GM12878 (cell line): ENCODE data around the gene LYL1. TPM values are rescaled to one million over a fixed set of nuclear protein-coding genes. Genes with fewer than 3 reads are reported as not detected.

Source experiments
- ATAC-seq: fragments of 200-7000 bp; cut with Tn5 transposase; 3 replicates; pipeline ENCODE4 v1.9.1; 2020; ENCODE audit warnings: mild to moderate bottlenecking, moderate library complexity
- BruUV-seq: library from RNA; stranded (reverse); fragments of 400-500 nt; replicated peaks from 2 replicates; lab custom pipeline; 2021; lab: Mats Ljungman, UMichigan
- CTCF ChIA-PET: fragments of 300-600 bp; sonication (Branson Sonifier 250); formaldehyde crosslinking; extraction: SDS; loops from one replicate; lab custom pipeline; 2021; ENCODE audit warnings: inconsistent platforms; lab: Yijun Ruan, JAX
- POLR2A ChIA-PET: fragments of 350-600 bp; formaldehyde crosslinking; extraction: SDS; loops from one replicate; lab custom pipeline; 2021; ENCODE audit warnings: inconsistent platforms; lab: Charles Lee
- RAD21 ChIA-PET: fragments of 300-600 bp; sonication (Branson Sonifier 250); formaldehyde crosslinking; loops from one replicate; lab custom pipeline; 2023; ENCODE audit warnings: antibody characterized with exemption; ENCODE audit not compliant: unreplicated experiment; lab: Charles Lee
- SMC1A ChIA-PET: fragments of 300-600 bp; sonication (Branson Sonifier 250); formaldehyde crosslinking; loops from one replicate; lab custom pipeline; 2023; ENCODE audit not compliant: unreplicated experiment, uncharacterized antibody; lab: Charles Lee
- DNase-seq: peaks from one replicate; pipeline ENCODE4 v3.0.0-alpha.2; 2011; ENCODE audit warnings: low read depth, low spot score
- FAIRE-seq: peaks from 3 replicates; lab custom pipeline; 2011; peaks lifted over from hg19 to GRCh38; lab: Jason Lieb, UNC
- H2AFZ ChIP-seq: 2 replicates; pipeline ENCODE4 v1.6.0; 2011; ENCODE audit warnings: low read depth, low read length, control low read depth; ENCODE audit not compliant: control insufficient read depth
- H3K27ac ChIP-seq: 2 replicates; pipeline ENCODE4 v1.5.1; 2011; ENCODE audit warnings: control low read depth; ENCODE audit not compliant: control insufficient read depth, insufficient read depth
- H3K27me3 ChIP-seq, 2 experiments: replicated peaks in 1 of 2; 2 replicates each; pipeline versions ENCODE4 v1.6.0 to v1.6.1; 2011; ENCODE audit warnings: low read length in 1 of 2; ENCODE audit not compliant: control insufficient read depth in 2 of 2, insufficient read depth in 2 of 2
- H3K36me3 ChIP-seq, 2 experiments: 2 replicates each; pipeline ENCODE4 v1.5.1; 2011; ENCODE audit warnings: low read length in 1 of 2; ENCODE audit not compliant: control insufficient read depth in 2 of 2, insufficient read depth in 2 of 2
- H3K4me1 ChIP-seq: 2 replicates; pipeline ENCODE4 v1.6.1; 2011; ENCODE audit warnings: mild to moderate bottlenecking, low read length, moderate library complexity, mixed read lengths; ENCODE audit not compliant: control insufficient read depth, insufficient read depth
- H3K4me2 ChIP-seq: 2 replicates; pipeline ENCODE4 v1.6.0; 2011; ENCODE audit warnings: control low read depth; ENCODE audit not compliant: control insufficient read depth, insufficient read depth
- H3K4me3 ChIP-seq: fragments of 200-600 bp; sonication (generic); 2 replicates; pipeline ENCODE4 v1.5.1; 2016
- H3K79me2 ChIP-seq: 2 replicates; pipeline ENCODE4 v1.6.0; 2011; ENCODE audit warnings: low read length; ENCODE audit not compliant: control insufficient read depth, insufficient read depth
- H3K9ac ChIP-seq: 2 replicates; pipeline ENCODE4 v1.8.0; 2011; ENCODE audit warnings: low read length, control low read depth, mixed read lengths; ENCODE audit not compliant: control insufficient read depth, insufficient read depth
- H3K9me3 ChIP-seq: replicated peaks from 3 replicates; pipeline ENCODE4 v1.5.1; 2011; ENCODE audit warnings: mild to moderate bottlenecking, low read length; ENCODE audit not compliant: control insufficient read depth, insufficient read depth
- H4K20me1 ChIP-seq: 2 replicates; pipeline ENCODE4 v1.6.0; 2011; ENCODE audit not compliant: control insufficient read depth, insufficient read depth
- ATF7 ChIP-seq: fragments of 450-650 bp; IDR thresholded peaks from 2 replicates; pipeline ENCODE4 v1.6.1; 2016; ENCODE audit warnings: low read depth, mild to moderate bottlenecking
- CHD4 ChIP-seq: fragments of 200-600 bp; sonication (generic); IDR thresholded peaks from 2 replicates; pipeline ENCODE4 v1.6.1; 2016; ENCODE audit warnings: mild to moderate bottlenecking
- E4F1 ChIP-seq: fragments of 450-650 bp; IDR thresholded peaks from 2 replicates; pipeline ENCODE4 v1.6.1; 2018; ENCODE audit warnings: borderline replicate concordance, mild to moderate bottlenecking; ENCODE audit not compliant: partially characterized antibody
- ESRRA ChIP-seq: IDR thresholded peaks from 2 replicates; pipeline ENCODE4 v1.6.1; 2012; ENCODE audit warnings: mild to moderate bottlenecking, low read length, improper control_type of control experiment
- FOXM1 ChIP-seq: IDR thresholded peaks from 2 replicates; pipeline ENCODE4 v1.6.1; 2012; ENCODE audit warnings: low read depth, mild to moderate bottlenecking, inconsistent platforms, low read length, moderate library complexity
- JUND ChIP-seq: IDR thresholded peaks from 2 replicates; pipeline ENCODE4 v1.6.1; 2012; ENCODE audit warnings: low read depth, mild to moderate bottlenecking, low read length, improper control_type of control experiment, moderate library complexity
- LARP7 ChIP-seq: fragments of 450-650 bp; IDR thresholded peaks from 2 replicates; pipeline ENCODE4 v1.6.1; 2017; ENCODE audit warnings: mild to moderate bottlenecking
- POU2F2 ChIP-seq: IDR thresholded peaks from 3 replicates; pipeline ENCODE4 v1.6.1; 2011; ENCODE audit warnings: low read depth, mild to moderate bottlenecking, low read length, borderline replicate concordance
- RELB ChIP-seq: fragments of 450-650 bp; IDR thresholded peaks from 2 replicates; pipeline ENCODE4 v1.6.1; 2017; ENCODE audit warnings: low read depth, mild to moderate bottlenecking, moderate library complexity
- SIX5 ChIP-seq: IDR thresholded peaks from 2 replicates; pipeline ENCODE4 v1.6.1; 2011; ENCODE audit warnings: mild to moderate bottlenecking, low read depth, low read length, moderate library complexity; ENCODE audit not compliant: severe bottlenecking
- SREBF1 ChIP-seq: IDR thresholded peaks from 2 replicates; pipeline ENCODE4 v1.6.1; 2012; ENCODE audit warnings: mild to moderate bottlenecking, low read length
- SUZ12 ChIP-seq: fragments of 200-600 bp; sonication (generic); IDR thresholded peaks from one replicate; pipeline ENCODE4 v1.6.1; 2018; ENCODE audit warnings: antibody characterized with exemption, mild to moderate bottlenecking; ENCODE audit not compliant: unreplicated experiment
- WRNIP1 ChIP-seq: IDR thresholded peaks from 2 replicates; pipeline ENCODE4 v1.6.1; 2011; ENCODE audit warnings: low read depth, low read length, improper control_type of control experiment, borderline replicate concordance
- YY1 ChIP-seq: IDR thresholded peaks from 2 replicates; pipeline ENCODE4 v1.6.1; 2011; ENCODE audit warnings: low read depth, mild to moderate bottlenecking, low read length
- ZNF24 ChIP-seq: fragments of 450-650 bp; IDR thresholded peaks from 2 replicates; pipeline ENCODE4 v1.6.1; 2017; ENCODE audit warnings: antibody characterized with exemption, mild to moderate bottlenecking
- WGBS: methylation state at CpG from one replicate; pipeline ENCODE4 v1.1.6; 2016; ENCODE audit warnings: low lambda C conversion rate; ENCODE audit not compliant: insufficient replicate concordance, insufficient coverage; ENCODE audit errors: missing lambda C conversion rate; 5-methylcytosine and 5-hydroxymethylcytosine counted together
- in situ Hi-C: fragments of 300-500 bp; cut with MboI; formaldehyde crosslinking; loops from 9 replicates; pipeline ENCODE4 v1.14.3; 2018; ENCODE audit warnings: mixed read lengths
- intact Hi-C: fragments of 100-400 bp; cut with micrococcal nuclease; formaldehyde crosslinking; loops from one replicate; pipeline ENCODE4 v1.14.2; 2022; ENCODE audit not compliant: unreplicated experiment
- polyA plus RNA-seq, 11 experiments: library from polyadenylated mRNA; depleted of rRNA in 4 of 11; unstranded in 6 of 11; stranded (reverse) in 5 of 11; fragments of >200 nt; fragmentation: Nextera tagmentation in 4 of 11; fragmentation: Illumina TruSeq in 1 of 11; extraction: Ambion mirVana in 4 of 11; extraction: Trizol in 1 of 11; gene quantifications; 1 replicate in 1 of 11; 2 replicates in 10 of 11; pipeline versions ENCODE4 v1.2.1 to v1.2.3, GENCODE V29; 2011 to 2016; ENCODE audit warnings: inconsistent platforms in 2 of 11, missing spikeins in 2 of 11, low read depth in 1 of 11
- total RNA-seq, 4 experiments: library from RNA; depleted of rRNA in 3 of 4; stranded (reverse); fragments of >200 nt in 3 of 4; fragmentation: Illumina TruSeq in 1 of 4; extraction: Trizol in 1 of 4; gene quantifications; 2 replicates each; pipeline versions ENCODE4 v1.2.1 to v1.2.3, GENCODE V29; 2013 to 2021
- TF ChIP-seq, protein P1 (sequence below): IDR thresholded peaks from 2 replicates; pipeline ENCODE4 v1.6.1; 2011; ENCODE audit warnings: borderline replicate concordance, low read depth, mild to moderate bottlenecking, moderate library complexity, low read length; ENCODE audit not compliant: insufficient read depth, poor library complexity, severe bottlenecking

Gene LYL1
- total and polyA plus RNA-seq, 10 of the 15 experiments (the other 5 are each of a cell fraction or from before 2014, with no cell fraction given): 0.10 to 34.8 (median 4.4) TPM

GRCh38 chr19:13093407-13094105 lies 9.1 kb downstream of the LYL1 start:
- H3K79me2 ChIP-seq: no peaks in the 10 kb centered on the region
- no peaks in the 10 kb centered on the region for H3K9me3 ChIP-seq
- H3K4me2 ChIP-seq: no peak overlapping the region; the same call in 1 of the 2 replicates
- no peak overlapping the region for H3K27ac ChIP-seq
- ATAC-seq: peak; percentile 89
- peaks cover 17% of the 10 kb centered on the region for H3K4me1 ChIP-seq
- BruUV-seq: no TSS peak
- no peak overlapping the region for H3K9ac ChIP-seq
- in situ Hi-C loops (loop anchor here (5.0 to 10.0 kb wide), 2 partner anchors 116 to 209 kb away; partner anchors contain the start of genes DNASE2 and KLF1), intact Hi-C loops (loop anchor here (2.0 to 10.0 kb wide), 2 partner anchors 59 to 115 kb away; no protein-coding TSS in a partner anchor)
- CTCF ChIA-PET: interaction anchor here (0.6 to 8.0 kb wide), 26 partner anchors 11 to 328 kb away, joined by 3 to 145 read pairs (median 4); partner anchors contain the start of gene GCDH
- RAD21 ChIA-PET: interaction anchor here (0.6 to 5.3 kb wide), 16 partner anchors 11 to 229 kb away, joined by 3 to 81 read pairs (median 3); partner anchors contain the start of genes IER2 and STX10
- WGBS: 26% methylated on average over 12 of the region's 12 CpGs
- DNase-seq: no peak
- SMC1A ChIA-PET: interaction anchor here (0.7 to 4.3 kb wide), 5 partner anchors 19 to 128 kb away, joined by 3 to 48 read pairs (median 9); no protein-coding TSS in a partner anchor
- H4K20me1 ChIP-seq: no peaks in the 10 kb centered on the region
- POLR2A ChIA-PET: interaction anchor here (0.5 to 1.2 kb wide), 3 partner anchors 32 to 156 kb away, joined by 3 to 4 read pairs (median 4); partner anchors contain the start of gene CALR
- H3K4me3 ChIP-seq: no peak overlapping the region
- H3K36me3 ChIP-seq: no peaks in the 10 kb centered on the region
- H3K27me3 ChIP-seq: peaks cover 2 to 7% of the 10 kb centered on the region in 2 experiments; a peak in 3 of 4 replicates
- peak; percentile 94 for FAIRE-seq
- H2AFZ ChIP-seq: no peak overlapping the region
- no peak for TF ChIP-seq WRNIP1
- TF ChIP-seq JUND: no peak
- TF ChIP-seq SIX5: no peak
- TF ChIP-seq CHD4: no peak
- TF ChIP-seq ESRRA: no peak
- TF ChIP-seq SREBF1: no peak
- TF ChIP-seq E4F1: no peak
- no peak for TF ChIP-seq ZNF24
- TF ChIP-seq POU2F2: no peak
- 0 out of 2 replicates have a peak, but pooled peaks have one; percentile 20 for TF ChIP-seq LARP7
- TF ChIP-seq, protein P1, sequence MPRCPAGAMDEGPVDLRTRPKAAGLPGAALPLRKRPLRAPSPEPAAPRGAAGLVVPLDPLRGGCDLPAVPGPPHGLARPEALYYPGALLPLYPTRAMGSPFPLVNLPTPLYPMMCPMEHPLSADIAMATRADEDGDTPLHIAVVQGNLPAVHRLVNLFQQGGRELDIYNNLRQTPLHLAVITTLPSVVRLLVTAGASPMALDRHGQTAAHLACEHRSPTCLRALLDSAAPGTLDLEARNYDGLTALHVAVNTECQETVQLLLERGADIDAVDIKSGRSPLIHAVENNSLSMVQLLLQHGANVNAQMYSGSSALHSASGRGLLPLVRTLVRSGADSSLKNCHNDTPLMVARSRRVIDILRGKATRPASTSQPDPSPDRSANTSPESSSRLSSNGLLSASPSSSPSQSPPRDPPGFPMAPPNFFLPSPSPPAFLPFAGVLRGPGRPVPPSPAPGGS: no peak
- no peak for TF ChIP-seq FOXM1
- TF ChIP-seq SUZ12: no peak
- no peak for TF ChIP-seq RELB
- TF ChIP-seq YY1: peak; percentile 62
- TF ChIP-seq ATF7: peak; percentile 27; the same call in 1 of the 2 replicates
